Nephron progenitor cell (in vitro differentiated cells): ENCODE data around the gene CYLD.

Experiments used
- DNase-seq: peaks from one replicate; pipeline ENCODE4 v3.0.0; 2021
- H3K27ac Mint-ChIP-seq: 2 replicates; pipeline ENCODE4 v1.8.0; 2021; ENCODE audit warnings: mild to moderate bottlenecking, moderate library complexity, mixed read lengths
- H3K27me3 Mint-ChIP-seq: 2 replicates; pipeline ENCODE4 v1.8.0; 2021; ENCODE audit warnings: mild to moderate bottlenecking, low read depth, mixed read lengths; ENCODE audit not compliant: poor library complexity
- H3K36me3 Mint-ChIP-seq: 2 replicates; pipeline ENCODE4 v1.8.0; 2021; ENCODE audit warnings: low read depth, mixed read lengths
- H3K4me1 Mint-ChIP-seq: 2 replicates; pipeline ENCODE4 v1.8.0; 2021; ENCODE audit warnings: mixed read lengths
- H3K4me3 Mint-ChIP-seq: 2 replicates; pipeline ENCODE4 v1.8.0; 2021; ENCODE audit warnings: mild to moderate bottlenecking, moderate library complexity, mixed read lengths
- H3K9me3 Mint-ChIP-seq: 2 replicates; pipeline ENCODE4 v1.8.0; 2021; ENCODE audit warnings: mild to moderate bottlenecking, moderate library complexity, mixed read lengths
- CTCF ChIP-seq: fragments of 200-600 bp; sonication (generic); IDR thresholded peaks from 2 replicates; pipeline ENCODE4 v1.5.0; 2021; ENCODE audit warnings: antibody characterized with exemption

The CYLD gene

GRCh38 chr16:50812876-50813466 is 71.1 kb downstream of the CYLD start:
- H3K27me3 Mint-ChIP-seq: peaks cover 3% of the 10 kb centered on the region
- no peak overlapping the region for H3K4me3 Mint-ChIP-seq
- H3K9me3 Mint-ChIP-seq: no peaks in the 10 kb centered on the region
- no peak for DNase-seq
- H3K36me3 Mint-ChIP-seq: no peaks in the 10 kb centered on the region
- peaks cover 25% of the 10 kb centered on the region for H3K4me1 Mint-ChIP-seq
- no peak overlapping the region for H3K27ac Mint-ChIP-seq
- TF ChIP-seq CTCF: no peak

GRCh38 chr16:50814052-50814451 is 72.2 kb downstream of the CYLD start:
- no peak overlapping the region for H3K4me3 Mint-ChIP-seq
- H3K9me3 Mint-ChIP-seq: no peaks in the 10 kb centered on the region
- TF ChIP-seq CTCF: no peak
- peaks cover 3% of the 10 kb centered on the region for H3K27me3 Mint-ChIP-seq
- no peaks in the 10 kb centered on the region for H3K36me3 Mint-ChIP-seq
- H3K4me1 Mint-ChIP-seq: peaks cover 17% of the 10 kb centered on the region
- no peak overlapping the region for H3K27ac Mint-ChIP-seq
- DNase-seq: no peak

- Mint-ChIP-seq H3K27ac (no peak overlapping the region), H3K4me3 (no peak overlapping the region), H3K9me3 (no peaks in the 10 kb centered on the region), H3K27me3 (peaks cover 3% of the 10 kb centered on the region), H3K36me3 (no peaks in the 10 kb centered on the region), H3K4me1 (peaks cover 12% of the 10 kb centered on the region)
- DNase-seq: no peak
- TF ChIP-seq CTCF: no peak
Observed at GRCh38 chr16:50814541-50814940, 72.7 kb downstream of the CYLD start.

GRCh38 chr16:50815382-50815781 is 73.5 kb downstream of the CYLD start:
- Mint-ChIP-seq H3K36me3 (no peaks in the 10 kb centered on the region), H3K4me1 (peaks cover 8% of the 10 kb centered on the region), H3K27ac (no peak overlapping the region), H3K4me3 (no peak overlapping the region), H3K9me3 (no peaks in the 10 kb centered on the region), H3K27me3 (peaks cover 4% of the 10 kb centered on the region)
- no peak for DNase-seq
- TF ChIP-seq CTCF: no peak

GRCh38 chr16:50816901-50817555 is 75.1 kb downstream of the CYLD start:
- no peak overlapping the region for H3K4me3 Mint-ChIP-seq
- H3K9me3 Mint-ChIP-seq: no peaks in the 10 kb centered on the region
- peaks cover 6% of the 10 kb centered on the region for H3K27me3 Mint-ChIP-seq
- H3K27ac Mint-ChIP-seq: no peak overlapping the region
- TF ChIP-seq CTCF: no peak
- H3K4me1 Mint-ChIP-seq: peaks cover 3% of the 10 kb centered on the region
- no peak for DNase-seq
- H3K36me3 Mint-ChIP-seq: no peaks in the 10 kb centered on the region

GRCh38 chr16:50818380-50818779 is 76.5 kb downstream of the CYLD start:
- Mint-ChIP-seq H3K4me1 (peaks cover 3% of the 10 kb centered on the region), H3K36me3 (no peaks in the 10 kb centered on the region), H3K9me3 (peaks cover 7% of the 10 kb centered on the region), H3K27ac (no peak overlapping the region), H3K27me3 (peaks cover 6% of the 10 kb centered on the region), H3K4me3 (no peak overlapping the region)
- no peak for DNase-seq
- TF ChIP-seq CTCF: no peak
